GM23338 (cell line): ENCODE measurements around the gene CDCA7L. TPM values are rescaled to one million over a fixed set of nuclear protein-coding genes. Genes with fewer than 3 reads are reported as not detected.
"Not testable (repeated sequence)": the region's sequence is repeated elsewhere in the genome, so short reads cannot be mapped to it uniquely, and the experiment has no call there.

ENCODE experiments used
- ATAC-seq: fragments of 200-7000 bp; cut with Tn5 transposase; 3 replicates; pipeline ENCODE4 v1.9.1; 2020
- DNase-seq: peaks from one replicate; pipeline ENCODE4 v3.0.0-alpha.2; 2015; ENCODE audit warnings: low spot score
- H2AFZ ChIP-seq: fragments of 200-600 bp; sonication (generic); 2 replicates; pipeline ENCODE4 v1.8.0; 2016; ENCODE audit warnings: antibody characterized with exemption, mild to moderate bottlenecking, moderate library complexity
- H3F3A ChIP-seq: fragments of 200-600 bp; sonication (generic); replicated peaks from 2 replicates; pipeline ENCODE4 v1.8.0; 2017; ENCODE audit warnings: antibody characterized with exemption, mixed run types, low read depth
- H3K27ac ChIP-seq: fragments of 200-600 bp; sonication (generic); 2 replicates; pipeline ENCODE4 v1.6.1; 2016; ENCODE audit warnings: low read depth
- H3K27me3 ChIP-seq: fragments of 200-600 bp; sonication (generic); 2 replicates; pipeline ENCODE4 v1.8.0; 2016; ENCODE audit warnings: mild to moderate bottlenecking, mixed run types, moderate library complexity; ENCODE audit not compliant: insufficient read depth
- H3K36me3 ChIP-seq: fragments of 200-600 bp; sonication (generic); 2 replicates; pipeline ENCODE4 v1.8.0; 2016; ENCODE audit warnings: mild to moderate bottlenecking; ENCODE audit not compliant: insufficient read depth
- H3K4me1 ChIP-seq: fragments of 200-600 bp; sonication (generic); 2 replicates; pipeline ENCODE4 v1.8.0; 2016; ENCODE audit warnings: mild to moderate bottlenecking, moderate library complexity; ENCODE audit not compliant: insufficient read depth
- H3K4me2 ChIP-seq: fragments of 200-600 bp; sonication (generic); 2 replicates; pipeline ENCODE4 v1.7.1; 2017; ENCODE audit warnings: mixed run types
- H3K4me3 ChIP-seq: fragments of 200-600 bp; sonication (generic); 2 replicates; pipeline ENCODE4 v1.6.1; 2016; ENCODE audit warnings: mixed run types
- H3K79me2 ChIP-seq: fragments of 200-600 bp; sonication (generic); replicated peaks from 2 replicates; pipeline ENCODE4 v1.8.0; 2017; ENCODE audit warnings: mild to moderate bottlenecking; ENCODE audit not compliant: insufficient read depth
- H3K9me2 ChIP-seq: fragments of 200-600 bp; sonication (generic); 2 replicates; pipeline ENCODE4 v1.8.0; 2017; ENCODE audit not compliant: insufficient read depth
- H4K20me1 ChIP-seq: fragments of 200-600 bp; sonication (generic); replicated peaks from 2 replicates; pipeline ENCODE4 v1.8.0; 2017; ENCODE audit warnings: mild to moderate bottlenecking; ENCODE audit not compliant: insufficient read depth
- H3K27ac Mint-ChIP-seq: 2 replicates; pipeline ENCODE4 v1.8.0; 2020; ENCODE audit warnings: inconsistent platforms, mild to moderate bottlenecking, moderate library complexity, mixed read lengths
- H3K27me3 Mint-ChIP-seq: 3 replicates; pipeline ENCODE4 v1.8.0; 2022; ENCODE audit warnings: low read depth, mild to moderate bottlenecking, moderate library complexity, mixed read lengths, inconsistent platforms; ENCODE audit not compliant: insufficient read depth, poor library complexity
- H3K36me3 Mint-ChIP-seq: 3 replicates; pipeline ENCODE4 v1.8.0; 2021; ENCODE audit warnings: low read depth, mild to moderate bottlenecking, inconsistent platforms, moderate library complexity, mixed read lengths
- H3K4me1 Mint-ChIP-seq: 3 replicates; pipeline ENCODE4 v1.8.0; 2020; ENCODE audit warnings: mild to moderate bottlenecking, inconsistent platforms, mixed read lengths
- H3K4me3 Mint-ChIP-seq: 3 replicates; pipeline ENCODE4 v1.8.0; 2021; ENCODE audit warnings: moderate library complexity, mild to moderate bottlenecking, inconsistent platforms, mixed read lengths
- H3K9me3 Mint-ChIP-seq: 3 replicates; pipeline ENCODE4 v1.8.0; 2020; ENCODE audit warnings: moderate library complexity, mild to moderate bottlenecking, inconsistent platforms, mixed read lengths
- CTCF ChIP-seq, 2 experiments: fragments of 200-600 bp in 1 of 2; sonication (generic) in 1 of 2; conservative IDR thresholded peaks; 2 replicates each; pipeline versions ENCODE4 v1.5.1 to v1.6.1; 2016 to 2017; ENCODE audit warnings: antibody characterized with exemption in 2 of 2, low read depth in 2 of 2, mild to moderate bottlenecking in 2 of 2, moderate library complexity in 1 of 2
- ZNF331 ChIP-seq: fragments of 250-450 bp; sonication (Bioruptor Pico); IDR thresholded peaks from 2 replicates; pipeline ENCODE4 v1.5.0; 2020; ENCODE audit warnings: low read depth, mild to moderate bottlenecking, moderate library complexity
- ZNF462 ChIP-seq: fragments of 250-450 bp; sonication (Bioruptor Pico); IDR thresholded peaks from 2 replicates; pipeline ENCODE4 v1.5.0; 2020; ENCODE audit warnings: mild to moderate bottlenecking, moderate library complexity
- polyA plus RNA-seq: library from polyadenylated mRNA; unstranded; fragments of >200 nt; fragmentation: Nextera tagmentation; extraction: Ambion mirVana; gene quantifications from 2 replicates; pipeline ENCODE4 v1.2.1, GENCODE V29; 2016
- total RNA-seq: library from RNA; depleted of rRNA; stranded (reverse); fragments of >200 nt; shearing (Covaris generic); gene quantifications from 2 replicates; pipeline ENCODE4 v1.2.3, GENCODE V29; 2014
- TF ChIP-seq, protein P1 (sequence below): IDR thresholded peaks from one replicate; pipeline ENCODE4 v1.6.1; 2018; ENCODE audit warnings: antibody characterized with exemption; ENCODE audit not compliant: unreplicated experiment

Gene CDCA7L
- total and polyA plus RNA-seq, 2 experiments from 2014 or later: 174 to 187 TPM

GRCh38 chr7:21884496-21884895, 61.2 kb downstream of the CDCA7L start (continued):
- TF ChIP-seq ZNF462 (no peak), ZNF331 (CRISPR knock-in tag) (no peak)

DNA sequence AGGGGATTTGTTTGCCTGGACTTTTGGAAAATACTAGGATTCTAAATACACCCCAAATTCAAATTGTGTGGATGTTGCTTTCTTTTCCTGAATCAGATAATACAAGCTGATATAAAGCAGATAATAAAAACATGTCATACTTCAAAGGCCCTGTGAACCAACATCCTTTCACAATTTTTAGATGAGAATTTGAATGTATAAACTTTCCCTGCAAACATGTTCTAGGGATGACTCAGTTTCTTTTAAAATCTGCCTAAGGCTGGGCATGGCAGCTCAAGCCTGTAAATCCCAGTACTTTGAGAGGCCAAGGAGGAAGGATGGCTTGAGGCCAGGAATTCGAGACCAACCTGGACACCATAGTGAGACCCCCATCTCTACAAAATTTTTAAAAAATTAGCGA, 62.2 kb downstream of the CDCA7L start:
- H4K20me1 ChIP-seq, H3K79me2 ChIP-seq, H3K9me2 ChIP-seq, H3F3A ChIP-seq, H3K27me3 ChIP-seq, H2AFZ ChIP-seq, H3K4me1 ChIP-seq, H3K4me3 Mint-ChIP-seq, H3K27me3 Mint-ChIP-seq, H3K9me3 Mint-ChIP-seq, ATAC-seq, H3K4me2 ChIP-seq, H3K27ac Mint-ChIP-seq, H3K36me3 ChIP-seq, H3K36me3 Mint-ChIP-seq, H3K4me3 ChIP-seq, H3K27ac ChIP-seq, DNase-seq: not testable (repeated sequence)
- peaks cover 18% of the 10 kb centered on the region for H3K4me1 Mint-ChIP-seq

DNA sequence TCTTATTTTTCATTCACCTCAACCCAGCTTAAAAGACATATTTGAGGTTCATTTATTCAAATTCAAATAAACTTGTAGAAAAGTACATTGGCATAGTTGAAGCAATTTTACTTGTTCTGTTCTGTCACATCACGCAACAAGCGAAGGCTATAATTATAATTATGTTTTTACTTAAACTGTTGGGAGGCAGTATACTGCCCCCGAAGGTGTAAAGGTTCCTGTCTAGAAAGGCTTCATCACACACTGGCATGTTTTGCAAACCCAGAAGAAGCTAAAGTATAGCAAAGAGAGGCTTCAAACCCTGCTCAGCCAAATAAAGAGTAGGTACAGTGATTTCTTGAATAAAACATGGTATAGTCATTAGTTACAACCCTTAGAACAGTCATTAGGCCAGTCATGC, 62.6 kb downstream of the CDCA7L start:
- DNase-seq (no peak), ATAC-seq (peak; percentile 52)
- no peak overlapping the region for H2AFZ ChIP-seq
- H3K4me1 ChIP-seq: peaks cover 4% of the 10 kb centered on the region; the same call in 1 of the 2 replicates
- Mint-ChIP-seq H3K4me1 (peaks cover 16% of the 10 kb centered on the region), H3K9me3 (no peaks in the 10 kb centered on the region), H3K27me3 (peaks cover 3% of the 10 kb centered on the region), H3K36me3 (peaks cover 4% of the 10 kb centered on the region; the same call in 1 of the 3 replicates), H3K4me3 (no peak overlapping the region), H3K27ac (no peak overlapping the region)
- no peaks in the 10 kb centered on the region for H3K79me2 ChIP-seq
- no peak overlapping the region for H3K4me3 ChIP-seq
- no peaks in the 10 kb centered on the region for H3K27me3 ChIP-seq
- H4K20me1 ChIP-seq: no peaks in the 10 kb centered on the region
- H3K27ac ChIP-seq: no peak overlapping the region
- H3F3A ChIP-seq: no peaks in the 10 kb centered on the region
- no peaks in the 10 kb centered on the region for H3K36me3 ChIP-seq
- H3K4me2 ChIP-seq: no peak overlapping the region
- H3K9me2 ChIP-seq: no peaks in the 10 kb centered on the region
- TF ChIP-seq, protein P1, sequence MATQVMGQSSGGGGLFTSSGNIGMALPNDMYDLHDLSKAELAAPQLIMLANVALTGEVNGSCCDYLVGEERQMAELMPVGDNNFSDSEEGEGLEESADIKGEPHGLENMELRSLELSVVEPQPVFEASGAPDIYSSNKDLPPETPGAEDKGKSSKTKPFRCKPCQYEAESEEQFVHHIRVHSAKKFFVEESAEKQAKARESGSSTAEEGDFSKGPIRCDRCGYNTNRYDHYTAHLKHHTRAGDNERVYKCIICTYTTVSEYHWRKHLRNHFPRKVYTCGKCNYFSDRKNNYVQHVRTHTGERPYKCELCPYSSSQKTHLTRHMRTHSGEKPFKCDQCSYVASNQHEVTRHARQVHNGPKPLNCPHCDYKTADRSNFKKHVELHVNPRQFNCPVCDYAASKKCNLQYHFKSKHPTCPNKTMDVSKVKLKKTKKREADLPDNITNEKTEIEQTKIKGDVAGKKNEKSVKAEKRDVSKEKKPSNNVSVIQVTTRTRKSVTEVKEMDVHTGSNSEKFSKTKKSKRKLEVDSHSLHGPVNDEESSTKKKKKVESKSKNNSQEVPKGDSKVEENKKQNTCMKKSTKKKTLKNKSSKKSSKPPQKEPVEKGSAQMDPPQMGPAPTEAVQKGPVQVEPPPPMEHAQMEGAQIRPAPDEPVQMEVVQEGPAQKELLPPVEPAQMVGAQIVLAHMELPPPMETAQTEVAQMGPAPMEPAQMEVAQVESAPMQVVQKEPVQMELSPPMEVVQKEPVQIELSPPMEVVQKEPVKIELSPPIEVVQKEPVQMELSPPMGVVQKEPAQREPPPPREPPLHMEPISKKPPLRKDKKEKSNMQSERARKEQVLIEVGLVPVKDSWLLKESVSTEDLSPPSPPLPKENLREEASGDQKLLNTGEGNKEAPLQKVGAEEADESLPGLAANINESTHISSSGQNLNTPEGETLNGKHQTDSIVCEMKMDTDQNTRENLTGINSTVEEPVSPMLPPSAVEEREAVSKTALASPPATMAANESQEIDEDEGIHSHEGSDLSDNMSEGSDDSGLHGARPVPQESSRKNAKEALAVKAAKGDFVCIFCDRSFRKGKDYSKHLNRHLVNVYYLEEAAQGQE: no peak
- TF ChIP-seq CTCF (conservative IDR thresholded peaks at IDR 0.05; ENCODE audit: low read depth in 2 of 2): peak; percentile 20 to 50; a peak in 3 of 4 replicates
